K562 (cell line): Measurements from ENCODE around the gene GPR153. TPM values are rescaled to one million over a fixed set of nuclear protein-coding genes. Genes with fewer than 3 reads are reported as not detected.

Experiments used
- CTBP1 ChIP-seq: fragments of 450-650 bp; IDR thresholded peaks from 2 replicates; pipeline ENCODE4 v1.6.1; 2016; ENCODE audit warnings: borderline replicate concordance
- CTCF ChIP-seq, 3 experiments: IDR thresholded peaks in 2 of 3; conservative IDR thresholded peaks in 1 of 3; 2 replicates each; pipeline ENCODE4 v1.5.1; 2011 to 2012; ENCODE audit warnings: low read length in 3 of 3, mild to moderate bottlenecking in 3 of 3, control low read depth in 2 of 3, improper control_type of control experiment in 1 of 3, inconsistent platforms in 1 of 3, low read depth in 1 of 3, mixed read lengths in 1 of 3, moderate library complexity in 1 of 3; ENCODE audit not compliant: insufficient read depth in 2 of 3
- HNRNPUL1 ChIP-seq: fragments of 200-400 bp; formaldehyde crosslinking; IDR thresholded peaks from 2 replicates; pipeline ENCODE4 v1.6.1; 2017; ENCODE audit warnings: low read length
- NR0B1 ChIP-seq: fragments of 450-650 bp; IDR thresholded peaks from one replicate; pipeline ENCODE4 v1.6.1; 2018; ENCODE audit warnings: mild to moderate bottlenecking, moderate library complexity; ENCODE audit not compliant: partially characterized antibody
- NR3C1 ChIP-seq: sonication (generic); formaldehyde crosslinking; IDR thresholded peaks from 2 replicates; pipeline ENCODE4 v1.8.1; 2022; ENCODE audit warnings: missing genetic modification reagents
- POLR2A ChIP-seq: fragments of 450-650 bp; conservative IDR thresholded peaks from 2 replicates; pipeline ENCODE4 v1.6.1; 2016
- SMARCE1 ChIP-seq: fragments of 450-650 bp; IDR thresholded peaks from 2 replicates; pipeline ENCODE4 v1.7.1; 2016; ENCODE audit warnings: mild to moderate bottlenecking
- SUPT5H ChIP-seq: fragments of 450-650 bp; IDR thresholded peaks from 2 replicates; pipeline ENCODE4 v1.6.1; 2016
- ZNF140 ChIP-seq: fragments of 250-450 bp; sonication (Bioruptor Pico); IDR thresholded peaks from 2 replicates; pipeline ENCODE4 v1.8.0; 2021; ENCODE audit warnings: moderate library complexity, mild to moderate bottlenecking, inconsistent platforms
- ZNF280B ChIP-seq: fragments of 250-450 bp; sonication (Bioruptor Pico); IDR thresholded peaks from 2 replicates; pipeline ENCODE4 v1.5.1; 2021; ENCODE audit warnings: mild to moderate bottlenecking
- ZNF316 ChIP-seq: fragments of 450-650 bp; IDR thresholded peaks from 2 replicates; pipeline ENCODE4 v1.6.1; 2016
- ZNF41 ChIP-seq: fragments of 250-450 bp; sonication (Bioruptor Pico); conservative IDR thresholded peaks from 2 replicates; pipeline ENCODE4 v1.4.0; 2020; ENCODE audit warnings: mild to moderate bottlenecking
- polyA plus RNA-seq, 8 experiments: library from polyadenylated mRNA; depleted of rRNA in 4 of 8; stranded (reverse) in 5 of 8; unstranded in 3 of 8; fragments of >200 nt; fragmentation: Nextera tagmentation in 2 of 8; fragmentation: Illumina TruSeq in 1 of 8; extraction: Ambion mirVana in 2 of 8; extraction: Trizol in 1 of 8; gene quantifications; 2 replicates each; pipeline versions ENCODE4 v1.2.1 to v1.2.3, GENCODE V29; 2011 to 2014; ENCODE audit warnings: inconsistent platforms in 1 of 8, missing spikeins in 1 of 8
- total RNA-seq, 7 experiments: library from RNA; depleted of rRNA in 6 of 7; stranded (reverse); fragments of >200 nt in 6 of 7; fragmentation: Illumina TruSeq in 2 of 7; extraction: Trizol in 2 of 7; gene quantifications; 2 replicates each; pipeline versions ENCODE4 v1.2.1 to v1.2.3, GENCODE V29; 2011 to 2021; ENCODE audit warnings: low replicate concordance in 1 of 7
- TF ChIP-seq, protein P1 (sequence below): fragments of 250-450 bp; sonication (Bioruptor Pico); IDR thresholded peaks from 2 replicates; pipeline ENCODE4 v1.8.0; 2022; ENCODE audit warnings: inconsistent platforms, mild to moderate bottlenecking, moderate library complexity, borderline replicate concordance
- TF ChIP-seq, protein P2 (sequence below): fragments of 200-800 bp; sonication (Bioruptor generic); IDR thresholded peaks from 2 replicates; pipeline ENCODE4 v1.6.1; 2017; ENCODE audit warnings: missing genetic modification characterization, missing compliant biosample characterization
- TF ChIP-seq, protein P3 (sequence below): fragments of 450-650 bp; formaldehyde crosslinking; IDR thresholded peaks from 2 replicates; pipeline ENCODE4 v1.4.0; 2022; ENCODE audit warnings: missing genetic modification characterization
- TF ChIP-seq, protein P4 (sequence below): sonication (generic); formaldehyde crosslinking; IDR thresholded peaks from 2 replicates; pipeline ENCODE4 v1.9.0; 2022; ENCODE audit warnings: mild to moderate bottlenecking, missing genetic modification reagents
- TF ChIP-seq, protein P5 (sequence below): fragments of 450-650 bp; formaldehyde crosslinking; conservative IDR thresholded peaks from 2 replicates; pipeline ENCODE4 v1.4.0; 2022; ENCODE audit warnings: mild to moderate bottlenecking, missing genetic modification characterization

GPR153 gene
- total and polyA plus RNA-seq, 9 of the 15 experiments (the other 6 are each of a cell fraction or from before 2014, with no cell fraction given) = 0.01 to 1.5 (median 0.51) TPM

DNA sequence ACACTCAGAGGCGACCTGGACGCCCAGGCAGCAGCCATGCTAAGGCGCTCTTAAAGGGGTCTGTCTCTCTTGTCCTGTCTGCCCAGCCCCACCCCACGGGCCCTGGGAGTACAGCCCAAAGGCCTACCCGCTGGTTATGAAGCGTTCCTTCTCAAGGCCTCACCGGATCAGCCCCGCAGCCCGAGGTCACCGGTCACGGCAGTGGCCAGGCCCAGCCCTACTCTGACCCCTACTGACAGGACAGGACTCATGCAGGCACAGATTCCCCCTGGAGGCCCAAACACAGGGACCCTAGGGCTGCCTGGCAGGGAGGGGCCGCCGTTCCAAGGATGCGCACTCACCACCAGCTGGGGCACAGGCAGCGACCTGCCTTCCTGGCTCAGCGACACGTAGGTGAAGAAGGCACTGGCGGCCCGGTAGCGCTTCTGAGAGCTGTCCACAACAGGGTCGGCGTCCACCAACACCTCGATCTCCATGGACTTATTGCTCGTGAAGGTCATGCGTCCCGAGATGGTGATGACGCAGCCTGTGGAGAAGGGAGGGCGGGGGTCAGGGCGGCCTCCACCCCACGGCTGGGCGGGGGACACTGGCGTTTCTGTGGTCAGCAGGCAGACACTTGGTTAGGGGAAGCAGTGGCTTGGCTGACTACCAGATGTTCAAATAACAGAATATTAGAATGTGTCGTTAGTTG lies 20.0 kb upstream of the GPR153 start (continued):
- TF ChIP-seq, protein P1, sequence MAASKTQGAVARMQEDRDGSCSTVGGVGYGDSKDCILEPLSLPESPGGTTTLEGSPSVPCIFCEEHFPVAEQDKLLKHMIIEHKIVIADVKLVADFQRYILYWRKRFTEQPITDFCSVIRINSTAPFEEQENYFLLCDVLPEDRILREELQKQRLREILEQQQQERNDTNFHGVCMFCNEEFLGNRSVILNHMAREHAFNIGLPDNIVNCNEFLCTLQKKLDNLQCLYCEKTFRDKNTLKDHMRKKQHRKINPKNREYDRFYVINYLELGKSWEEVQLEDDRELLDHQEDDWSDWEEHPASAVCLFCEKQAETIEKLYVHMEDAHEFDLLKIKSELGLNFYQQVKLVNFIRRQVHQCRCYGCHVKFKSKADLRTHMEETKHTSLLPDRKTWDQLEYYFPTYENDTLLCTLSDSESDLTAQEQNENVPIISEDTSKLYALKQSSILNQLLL (CRISPR knock-in tag) = no peak
- no peak for TF ChIP-seq ZNF140 (CRISPR knock-in tag)
- no peak for TF ChIP-seq ZNF280B (CRISPR knock-in tag)
- peak; percentile 44; the same call in 1 of the 2 replicates for TF ChIP-seq CTBP1
- TF ChIP-seq HNRNPUL1 = no peak
- no peak for TF ChIP-seq ZNF41
- TF ChIP-seq ZNF316 = no peak
- TF ChIP-seq, protein P2, sequence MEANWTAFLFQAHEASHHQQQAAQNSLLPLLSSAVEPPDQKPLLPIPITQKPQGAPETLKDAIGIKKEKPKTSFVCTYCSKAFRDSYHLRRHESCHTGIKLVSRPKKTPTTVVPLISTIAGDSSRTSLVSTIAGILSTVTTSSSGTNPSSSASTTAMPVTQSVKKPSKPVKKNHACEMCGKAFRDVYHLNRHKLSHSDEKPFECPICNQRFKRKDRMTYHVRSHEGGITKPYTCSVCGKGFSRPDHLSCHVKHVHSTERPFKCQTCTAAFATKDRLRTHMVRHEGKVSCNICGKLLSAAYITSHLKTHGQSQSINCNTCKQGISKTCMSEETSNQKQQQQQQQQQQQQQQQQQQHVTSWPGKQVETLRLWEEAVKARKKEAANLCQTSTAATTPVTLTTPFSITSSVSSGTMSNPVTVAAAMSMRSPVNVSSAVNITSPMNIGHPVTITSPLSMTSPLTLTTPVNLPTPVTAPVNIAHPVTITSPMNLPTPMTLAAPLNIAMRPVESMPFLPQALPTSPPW = peak; percentile 57; the same call in 1 of the 2 replicates
- TF ChIP-seq SUPT5H = no peak
- no peak for TF ChIP-seq NR0B1
- TF ChIP-seq SMARCE1 = no peak
- no peak for TF ChIP-seq POLR2A
- TF ChIP-seq, protein P3, sequence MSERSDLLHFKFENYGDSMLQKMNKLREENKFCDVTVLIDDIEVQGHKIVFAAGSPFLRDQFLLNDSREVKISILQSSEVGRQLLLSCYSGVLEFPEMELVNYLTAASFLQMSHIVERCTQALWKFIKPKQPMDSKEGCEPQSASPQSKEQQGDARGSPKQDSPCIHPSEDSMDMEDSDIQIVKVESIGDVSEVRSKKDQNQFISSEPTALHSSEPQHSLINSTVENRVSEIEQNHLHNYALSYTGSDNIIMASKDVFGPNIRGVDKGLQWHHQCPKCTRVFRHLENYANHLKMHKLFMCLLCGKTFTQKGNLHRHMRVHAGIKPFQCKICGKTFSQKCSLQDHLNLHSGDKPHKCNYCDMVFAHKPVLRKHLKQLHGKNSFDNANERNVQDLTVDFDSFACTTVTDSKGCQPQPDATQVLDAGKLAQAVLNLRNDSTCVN (CRISPR knock-in tag) = no peak
- TF ChIP-seq, protein P4, sequence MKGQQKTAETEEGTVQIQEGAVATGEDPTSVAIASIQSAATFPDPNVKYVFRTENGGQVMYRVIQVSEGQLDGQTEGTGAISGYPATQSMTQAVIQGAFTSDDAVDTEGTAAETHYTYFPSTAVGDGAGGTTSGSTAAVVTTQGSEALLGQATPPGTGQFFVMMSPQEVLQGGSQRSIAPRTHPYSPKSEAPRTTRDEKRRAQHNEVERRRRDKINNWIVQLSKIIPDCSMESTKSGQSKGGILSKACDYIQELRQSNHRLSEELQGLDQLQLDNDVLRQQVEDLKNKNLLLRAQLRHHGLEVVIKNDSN (CRISPR knock-in tag) = 0 out of 2 replicates have a peak, but pooled peaks have one; percentile 33
- TF ChIP-seq, protein P5, sequence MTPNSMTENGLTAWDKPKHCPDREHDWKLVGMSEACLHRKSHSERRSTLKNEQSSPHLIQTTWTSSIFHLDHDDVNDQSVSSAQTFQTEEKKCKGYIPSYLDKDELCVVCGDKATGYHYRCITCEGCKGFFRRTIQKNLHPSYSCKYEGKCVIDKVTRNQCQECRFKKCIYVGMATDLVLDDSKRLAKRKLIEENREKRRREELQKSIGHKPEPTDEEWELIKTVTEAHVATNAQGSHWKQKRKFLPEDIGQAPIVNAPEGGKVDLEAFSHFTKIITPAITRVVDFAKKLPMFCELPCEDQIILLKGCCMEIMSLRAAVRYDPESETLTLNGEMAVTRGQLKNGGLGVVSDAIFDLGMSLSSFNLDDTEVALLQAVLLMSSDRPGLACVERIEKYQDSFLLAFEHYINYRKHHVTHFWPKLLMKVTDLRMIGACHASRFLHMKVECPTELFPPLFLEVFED = no peak
- peak; percentile 76 to 88 (median 81) for TF ChIP-seq CTCF (IDR thresholded peaks at IDR 0.05 in 2 of 3, conservative IDR thresholded peaks at IDR 0.05 in 1 of 3; ENCODE audit: insufficient read depth in 2 of 3, low read depth in 1 of 3, low read length in 3 of 3)
- no peak for TF ChIP-seq NR3C1
